ENCODE measurements around the gene JUN. TPM values are rescaled to one million over a fixed set of nuclear protein-coding genes. Genes with fewer than 3 reads are reported as not detected.

The JUN gene
- total RNA-seq: 110 and 133 TPM in 2 replicates

GRCh38 chr1:58783993-58784757 is at the start of gene JUN:
JUN (minus strand) TSS chr1:58784047; CDS start chr1:58783070, 977 bp downstream.

Other genes with a start within 250 kb of the JUN start
- gene OMA1, start 237.3 kb downstream of the JUN start, total RNA-seq: 5.6 and 8.8 TPM in 2 replicates
- 15.9 and 23.8 TPM in 2 replicates for gene TACSTD2, start 206.8 kb downstream of the JUN start, total RNA-seq
- gene MYSM1, start 84.0 kb downstream of the JUN start, total RNA-seq: 16.7 and 30.3 TPM in 2 replicates

Data from vein endothelial cell (primary cell).